Kidney glomerular epithelial cell (primary cell): ENCODE data around the gene NCBP1.
"Not testable (repeated sequence)": the region's sequence is repeated elsewhere in the genome, so short reads cannot be mapped to it uniquely, and the experiment has no call there.

Source experiments
- DNase-seq: peaks from one replicate; lab custom pipeline; 2025; lab: John Stamatoyannopoulos, UW

NCBP1 gene

GRCh38 chr9:97675655-97676054, 42.0 kb downstream of the NCBP1 start:
- DNase-seq, result no peak

- DNase-seq, result no peak
These were observed 48.6 kb downstream of the NCBP1 start for GRCh38 chr9:97682242-97682641.

- no peak for DNase-seq
These were observed 55.0 kb downstream of the NCBP1 start for GRCh38 chr9:97688654-97689053.

GRCh38 chr9:97689401-97690180, 56.0 kb downstream of the NCBP1 start:
- peak; percentile 48 for DNase-seq

- DNase-seq, result no peak
These were observed 61.1 kb downstream of the NCBP1 start for GRCh38 chr9:97694769-97695168.

GRCh38 chr9:97695390-97695789, 61.8 kb downstream of the NCBP1 start:
- no peak for DNase-seq

- peak; percentile 28 for DNase-seq
These were observed 62.6 kb downstream of the NCBP1 start for GRCh38 chr9:97695995-97696802.

- DNase-seq, result peak; percentile 98
These were observed 63.4 kb downstream of the NCBP1 start, which contains the start of gene XPA for GRCh38 chr9:97696803-97697601. Gene XPA, minus strand, starts transcription at chr9:97697340. Its CDS starts 48 bp downstream, at chr9:97697292.

GRCh38 chr9:97697837-97698236, 64.2 kb downstream of the NCBP1 start:
- no peak for DNase-seq

- DNase-seq, result no peak
These were observed 65.2 kb downstream of the NCBP1 start for GRCh38 chr9:97698865-97699264.

- not testable (repeated sequence) for DNase-seq
These were observed 65.7 kb downstream of the NCBP1 start for GRCh38 chr9:97699281-97699680.

GRCh38 chr9:97699824-97700223, 66.2 kb downstream of the NCBP1 start:
- not testable (repeated sequence) for DNase-seq

- DNase-seq, result peak; percentile 88
These were observed 70.1 kb downstream of the NCBP1 start for GRCh38 chr9:97703437-97704344.

- no peak for DNase-seq
These were observed 70.7 kb downstream of the NCBP1 start for GRCh38 chr9:97704345-97704677.

GRCh38 chr9:97704851-97705250, 71.2 kb downstream of the NCBP1 start:
- no peak for DNase-seq

- DNase-seq, result peak; percentile 60
These were observed 71.8 kb downstream of the NCBP1 start for GRCh38 chr9:97705354-97705950.

- no peak for DNase-seq
These were observed 72.6 kb downstream of the NCBP1 start for GRCh38 chr9:97706246-97706645.

- peak; percentile 74 for DNase-seq
These were observed 77.0 kb downstream of the NCBP1 start for GRCh38 chr9:97710356-97711222.

- no peak for DNase-seq
These were observed 77.6 kb downstream of the NCBP1 start for GRCh38 chr9:97711223-97711626.

- peak; percentile 56 for DNase-seq
These were observed 80.8 kb downstream of the NCBP1 start for GRCh38 chr9:97714435-97714834.
